B cell (primary cell): ENCODE measurements around the gene CACNG8. TPM values are rescaled to one million over a fixed set of nuclear protein-coding genes. Genes with fewer than 3 reads are reported as not detected.

ENCODE experiments used
- ATAC-seq: fragments of 200-7000 bp; cut with Tn5 transposase; one replicate; pipeline ENCODE4 v1.10.0; 2021; ENCODE audit warnings: low read depth, mild to moderate bottlenecking, moderate number of reproducible peaks, moderate library complexity
- CTCF ChIA-PET: fragments of 350-600 bp; sonication (Branson Sonifier 250); formaldehyde crosslinking; loops from one replicate; lab custom pipeline; 2021; ENCODE audit warnings: antibody characterized with exemption, inconsistent platforms; lab: Charles Lee
- POLR2A ChIA-PET: fragments of 350-600 bp; sonication (Branson Sonifier 250); formaldehyde crosslinking; loops from one replicate; lab custom pipeline; 2021; ENCODE audit warnings: antibody characterized with exemption; lab: Charles Lee
- DNase-seq: peaks from one replicate; pipeline ENCODE4 v3.0.0; 2013
- H2AFZ ChIP-seq: 2 replicates; pipeline ENCODE4 v1.6.1; 2012; ENCODE audit warnings: mild to moderate bottlenecking, low read depth, low read length; ENCODE audit not compliant: insufficient read depth, poor library complexity, severe bottlenecking
- H3K27ac ChIP-seq, 2 donors: 1 replicate in 1 of 2; 2 replicates in 1 of 2; pipeline ENCODE4 v1.5.1; 2012 to 2013; ENCODE audit warnings: low read length in 2 of 2, mild to moderate bottlenecking in 2 of 2, moderate library complexity in 1 of 2
- H3K27me3 ChIP-seq, 4 experiments: fragments of 200-600 bp in 1 of 4; sonication (generic) in 1 of 4; replicated peaks in 1 of 4; 1 replicate in 2 of 4; 2 replicates in 2 of 4; pipeline versions ENCODE4 v1.6.1 to v1.7.0; 2013 to 2016; ENCODE audit warnings: low read length in 3 of 4, mild to moderate bottlenecking in 2 of 4, mixed read lengths in 1 of 4, moderate library complexity in 1 of 4; ENCODE audit not compliant: insufficient read depth in 4 of 4, control insufficient read depth in 3 of 4; ENCODE audit errors: control extremely low read depth in 1 of 4
- H3K36me3 ChIP-seq, 2 experiments: replicated peaks in 1 of 2; 1 replicate in 1 of 2; 2 replicates in 1 of 2; pipeline versions ENCODE4 v1.6.1 to v1.7.1; 2013; ENCODE audit warnings: low read length in 1 of 2; ENCODE audit not compliant: insufficient read depth in 2 of 2, control insufficient read depth in 1 of 2; ENCODE audit errors: control extremely low read depth in 1 of 2, extremely low read depth in 1 of 2
- H3K4me1 ChIP-seq, 2 donors: fragments of 200-600 bp in 1 of 2; sonication (generic) in 1 of 2; 1 replicate in 1 of 2; 2 replicates in 1 of 2; pipeline versions ENCODE4 v1.5.1 to v1.6.1; 2013 to 2017; ENCODE audit warnings: low read length in 2 of 2; ENCODE audit not compliant: control insufficient read depth in 2 of 2, insufficient read depth in 2 of 2
- H3K4me2 ChIP-seq: replicated peaks from 2 replicates; pipeline ENCODE3; 2012; ENCODE audit warnings: mild to moderate bottlenecking, low read depth, low read length; ENCODE audit not compliant: poor library complexity, severe bottlenecking
- H3K4me3 ChIP-seq, 5 experiments: fragments of 200-600 bp in 1 of 5; sonication (generic) in 1 of 5; 1 replicate in 3 of 5; 2 replicates in 2 of 5; pipeline versions ENCODE4 v1.5.1 to v1.7.0; 2011 to 2016; ENCODE audit warnings: low read length in 4 of 5, mild to moderate bottlenecking in 4 of 5, low read depth in 2 of 5, control low read depth in 1 of 5, moderate library complexity in 1 of 5; ENCODE audit not compliant: insufficient read depth in 1 of 5; ENCODE audit errors: control extremely low read depth in 1 of 5, extremely low read depth in 1 of 5
- H3K79me2 ChIP-seq: fragments of 200-600 bp; sonication (generic); one replicate; pipeline ENCODE4 v1.6.0; 2016; ENCODE audit warnings: low read length; ENCODE audit not compliant: control insufficient read depth, insufficient read depth
- H3K9ac ChIP-seq: fragments of 200-600 bp; sonication (generic); 2 replicates; pipeline ENCODE4 v1.6.1; 2017; ENCODE audit warnings: mild to moderate bottlenecking, low read length, moderate library complexity
- H3K9me3 ChIP-seq, 3 donors: one replicate each; pipeline versions ENCODE4 v1.6.1 to v1.7.1; 2013; ENCODE audit warnings: low read length in 2 of 3; ENCODE audit not compliant: control insufficient read depth in 2 of 3, insufficient read depth in 1 of 3; ENCODE audit errors: control extremely low read depth in 1 of 3
- H4K20me1 ChIP-seq: 2 replicates; pipeline ENCODE4 v1.6.0; 2012; ENCODE audit warnings: mild to moderate bottlenecking, low read length; ENCODE audit not compliant: insufficient read depth, control insufficient read depth, poor library complexity, severe bottlenecking
- H3K27ac Mint-ChIP-seq: one replicate; pipeline ENCODE4 v1.8.0; 2021; ENCODE audit warnings: mixed read lengths
- H3K27me3 Mint-ChIP-seq: one replicate; pipeline ENCODE4 v1.8.0; 2021; ENCODE audit warnings: mixed read lengths
- H3K4me1 Mint-ChIP-seq: one replicate; pipeline ENCODE4 v1.8.0; 2021; ENCODE audit warnings: mixed read lengths
- H3K4me3 Mint-ChIP-seq: one replicate; pipeline ENCODE4 v1.8.0; 2021; ENCODE audit warnings: mixed read lengths
- H3K9me3 Mint-ChIP-seq: one replicate; pipeline ENCODE4 v1.8.0; 2022; ENCODE audit warnings: mixed read lengths; ENCODE audit not compliant: insufficient read depth
- EZH2 ChIP-seq: IDR thresholded peaks from 2 replicates; pipeline ENCODE4 v1.6.1; 2012; ENCODE audit warnings: borderline replicate concordance, low read depth, mild to moderate bottlenecking, moderate library complexity, low read length; ENCODE audit not compliant: insufficient read depth, poor library complexity, severe bottlenecking
- WGBS: methylation state at CpG from one replicate; pipeline ENCODE4 v1.1.5; 2013; ENCODE audit warnings: missing lambda C conversion rate; ENCODE audit not compliant: insufficient coverage; 5-methylcytosine and 5-hydroxymethylcytosine counted together
- intact Hi-C: fragments of 100-400 bp; cut with micrococcal nuclease; formaldehyde crosslinking; loops from one replicate; pipeline ENCODE4 v1.10.0; 2022
- polyA minus RNA-seq: library from RNA; depleted of rRNA, polyadenylated mRNA; stranded (reverse); fragments of >200 nt; gene quantifications from 2 replicates; pipeline ENCODE4 v1.2.3, GENCODE V29; 2012
- polyA plus RNA-seq: library from polyadenylated mRNA; depleted of rRNA; stranded (reverse); fragments of >200 nt; gene quantifications from 2 replicates; pipeline ENCODE4 v1.2.3, GENCODE V29; 2012
- total RNA-seq, 2 donors: library from RNA; stranded (reverse); fragments of 120-200 nt in 1 of 2; gene quantifications; 1 replicate in 1 of 2; 2 replicates in 1 of 2; pipeline versions ENCODE4 v1.2.3 to v1.2.4, GENCODE V29; 2013 to 2022
- TF ChIP-seq, protein P1 (sequence below): fragments of 200-600 bp; IDR thresholded peaks from one replicate; pipeline ENCODE4 v1.8.0; 2022; ENCODE audit warnings: antibody characterized with exemption, mild to moderate bottlenecking

The CACNG8 gene
- total RNA-seq (not detected in 2 replicates), polyA plus RNA-seq (not detected in 2 replicates), polyA minus RNA-seq (0.14 TPM in 1 of 2 replicates, not detected in the other)
- 0.02 TPM for total RNA-seq (2013)

DNA sequence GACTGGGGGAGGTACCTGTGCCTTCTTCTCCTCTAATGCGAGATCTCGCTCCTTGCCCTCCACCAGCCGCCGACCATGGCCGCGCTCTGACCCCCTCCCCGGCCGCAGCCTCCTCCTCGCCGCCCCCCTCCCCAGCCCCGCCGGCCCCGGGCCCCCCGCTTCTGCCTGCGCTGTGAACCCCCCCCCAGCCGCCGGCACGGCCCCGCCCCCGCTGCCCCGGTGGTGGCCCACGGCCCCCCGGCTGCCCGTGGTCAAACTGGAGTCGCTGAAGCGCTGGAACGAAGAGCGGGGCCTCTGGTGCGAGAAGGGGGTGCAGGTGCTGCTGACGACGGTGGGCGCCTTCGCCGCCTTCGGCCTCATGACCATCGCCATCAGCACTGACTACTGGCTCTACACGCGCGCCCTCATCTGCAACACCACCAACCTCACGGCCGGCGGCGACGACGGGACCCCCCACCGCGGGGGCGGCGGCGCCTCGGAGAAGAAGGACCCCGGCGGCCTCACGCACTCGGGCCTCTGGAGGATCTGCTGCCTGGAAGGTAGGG, at the start of gene CACNG8:
CACNG8 (plus strand) TSS at position 51 of the 545 bp plus-strand sequence.
- H3K36me3 ChIP-seq, result no peaks in the 10 kb centered on the region
- Mint-ChIP-seq H3K27me3 (peaks cover 61% of the 10 kb centered on the region), H3K27ac (no peak within 1 kb of the TSS), H3K4me1 (no peaks in the 10 kb centered on the region), H3K4me3 (no peak within 1 kb of the TSS), H3K9me3 (no peaks in the 10 kb centered on the region)
- no peak for ATAC-seq
- H3K79me2 ChIP-seq, result no peaks in the 10 kb centered on the region
- DNase-seq, result no peak
- POLR2A ChIA-PET, result no interaction called here
- no peak within 1 kb of the TSS for H3K9ac ChIP-seq
- no peak within 1 kb of the TSS for H3K27ac ChIP-seq
- CTCF ChIA-PET, result no interaction called here
- no peak within 1 kb of the TSS for H3K4me3 ChIP-seq
- H3K4me2 ChIP-seq, result no peak within 1 kb of the TSS
- no peaks in the 10 kb centered on the region for H4K20me1 ChIP-seq
- no peak for TF ChIP-seq EZH2
- TF ChIP-seq, protein P1, sequence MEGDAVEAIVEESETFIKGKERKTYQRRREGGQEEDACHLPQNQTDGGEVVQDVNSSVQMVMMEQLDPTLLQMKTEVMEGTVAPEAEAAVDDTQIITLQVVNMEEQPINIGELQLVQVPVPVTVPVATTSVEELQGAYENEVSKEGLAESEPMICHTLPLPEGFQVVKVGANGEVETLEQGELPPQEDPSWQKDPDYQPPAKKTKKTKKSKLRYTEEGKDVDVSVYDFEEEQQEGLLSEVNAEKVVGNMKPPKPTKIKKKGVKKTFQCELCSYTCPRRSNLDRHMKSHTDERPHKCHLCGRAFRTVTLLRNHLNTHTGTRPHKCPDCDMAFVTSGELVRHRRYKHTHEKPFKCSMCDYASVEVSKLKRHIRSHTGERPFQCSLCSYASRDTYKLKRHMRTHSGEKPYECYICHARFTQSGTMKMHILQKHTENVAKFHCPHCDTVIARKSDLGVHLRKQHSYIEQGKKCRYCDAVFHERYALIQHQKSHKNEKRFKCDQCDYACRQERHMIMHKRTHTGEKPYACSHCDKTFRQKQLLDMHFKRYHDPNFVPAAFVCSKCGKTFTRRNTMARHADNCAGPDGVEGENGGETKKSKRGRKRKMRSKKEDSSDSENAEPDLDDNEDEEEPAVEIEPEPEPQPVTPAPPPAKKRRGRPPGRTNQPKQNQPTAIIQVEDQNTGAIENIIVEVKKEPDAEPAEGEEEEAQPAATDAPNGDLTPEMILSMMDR, result no peak
- 5% methylated on average over 41 of the region's 55 CpGs for WGBS
- H3K27me3 ChIP-seq, result peaks cover 0 to 60% (median 18%) of the 10 kb centered on the region in 4 experiments
- peaks cover 0 to 23% (median 0%) of the 10 kb centered on the region in 3 donors for H3K9me3 ChIP-seq
- peaks cover 0 to 3% of the 10 kb centered on the region in 2 donors for H3K4me1 ChIP-seq
- intact Hi-C loops, result no loop called here
- no peak within 1 kb of the TSS for H2AFZ ChIP-seq

DNA sequence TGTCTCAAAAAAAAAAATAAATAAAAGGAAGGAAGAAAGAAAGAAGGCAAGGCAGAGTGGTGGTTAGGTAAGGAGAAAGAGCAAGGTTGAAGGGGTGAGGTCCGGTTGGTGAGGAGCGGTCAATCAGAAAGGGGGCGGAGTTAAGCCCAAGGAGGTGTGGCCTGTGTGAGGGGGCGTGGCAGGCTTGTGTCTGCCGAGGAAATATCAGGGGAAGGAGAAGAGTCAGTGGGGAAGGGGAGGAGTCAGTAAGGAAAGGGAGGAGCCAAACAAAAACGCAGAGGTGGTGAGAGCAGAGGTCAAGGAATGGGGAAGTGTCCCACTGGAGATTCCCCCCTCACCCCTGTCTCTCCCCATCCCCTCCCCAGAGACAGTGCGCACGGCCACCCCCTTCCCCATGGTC, 47.7 kb upstream of the CACNG8 start:
- no peak overlapping the region for H3K4me3 Mint-ChIP-seq
- TF ChIP-seq, protein P1, result no peak
- TF ChIP-seq EZH2, result no peak
- H3K27me3 Mint-ChIP-seq, result peaks cover 45% of the 10 kb centered on the region
- Histone ChIP-seq H3K9ac (no peak overlapping the region), H3K27ac (no peak overlapping the region), H3K36me3 (no peaks in the 10 kb centered on the region), H3K9me3 (peaks cover 0 to 15% (median 0%) of the 10 kb centered on the region in 3 donors), H3K4me1 (peaks cover 0 to 2% of the 10 kb centered on the region in 2 donors), H4K20me1 (no peaks in the 10 kb centered on the region), H2AFZ (no peak overlapping the region), H3K27me3 (peaks cover 0 to 30% (median 13%) of the 10 kb centered on the region in 4 experiments), H3K79me2 (no peaks in the 10 kb centered on the region), H3K4me2 (no peak overlapping the region), H3K4me3 (no peak overlapping the region)
- H3K9me3 Mint-ChIP-seq, result peaks cover 4% of the 10 kb centered on the region
- H3K27ac Mint-ChIP-seq, result no peak overlapping the region
- CTCF ChIA-PET, result no interaction called here
- DNase-seq, result no peak
- intact Hi-C loops, result no loop called here
- no peak for ATAC-seq
- POLR2A ChIA-PET, result no interaction called here
- WGBS, result 62% methylated on average over 5 of the region's 8 CpGs
- peaks cover 7% of the 10 kb centered on the region for H3K4me1 Mint-ChIP-seq
